Left forelimb (tissue), 1 donor: Measurements from ENCODE around the gene PGC.
"Not testable (repeated sequence)": the region's sequence is repeated elsewhere in the genome, so short reads cannot be mapped to it uniquely, and the experiment has no call there.

ENCODE experiments used
- DNase-seq: peaks from one replicate; pipeline ENCODE4 v3.0.0-alpha.2; 2018; ENCODE audit warnings: low spot score

PGC gene

DNA sequence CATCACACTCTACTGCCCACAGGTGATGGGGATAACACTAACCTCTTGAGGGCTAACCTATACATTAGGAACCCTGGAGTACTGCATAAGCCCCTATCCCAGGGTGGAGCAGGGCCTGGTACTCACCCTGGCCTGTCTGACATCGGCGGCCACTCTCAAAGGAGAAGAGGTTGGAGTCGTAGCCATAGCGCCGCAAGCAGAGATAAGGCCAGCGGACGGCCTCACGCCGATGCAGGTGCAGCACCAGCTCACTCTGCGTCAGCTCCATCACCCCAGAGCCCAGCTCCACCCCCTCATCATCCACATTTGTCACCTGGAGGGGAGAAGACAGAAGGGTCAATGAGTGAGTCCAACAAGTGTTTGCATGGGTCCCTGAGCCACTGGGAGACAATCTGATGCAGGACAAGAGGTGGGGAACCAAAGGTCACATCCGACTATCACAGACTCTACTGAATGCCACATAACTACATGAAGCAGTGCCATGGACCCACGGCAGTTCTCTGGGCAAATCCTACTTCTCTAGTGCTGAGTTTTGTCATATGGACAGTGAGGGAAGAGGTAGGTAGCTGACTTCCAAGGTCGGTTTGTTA is 28.2 kb upstream of the PGC start:
- DNase-seq = no peak

GRCh38 chr6:41774841-41775240 is 27.6 kb upstream of the PGC start:
- DNase-seq = no peak

DNA sequence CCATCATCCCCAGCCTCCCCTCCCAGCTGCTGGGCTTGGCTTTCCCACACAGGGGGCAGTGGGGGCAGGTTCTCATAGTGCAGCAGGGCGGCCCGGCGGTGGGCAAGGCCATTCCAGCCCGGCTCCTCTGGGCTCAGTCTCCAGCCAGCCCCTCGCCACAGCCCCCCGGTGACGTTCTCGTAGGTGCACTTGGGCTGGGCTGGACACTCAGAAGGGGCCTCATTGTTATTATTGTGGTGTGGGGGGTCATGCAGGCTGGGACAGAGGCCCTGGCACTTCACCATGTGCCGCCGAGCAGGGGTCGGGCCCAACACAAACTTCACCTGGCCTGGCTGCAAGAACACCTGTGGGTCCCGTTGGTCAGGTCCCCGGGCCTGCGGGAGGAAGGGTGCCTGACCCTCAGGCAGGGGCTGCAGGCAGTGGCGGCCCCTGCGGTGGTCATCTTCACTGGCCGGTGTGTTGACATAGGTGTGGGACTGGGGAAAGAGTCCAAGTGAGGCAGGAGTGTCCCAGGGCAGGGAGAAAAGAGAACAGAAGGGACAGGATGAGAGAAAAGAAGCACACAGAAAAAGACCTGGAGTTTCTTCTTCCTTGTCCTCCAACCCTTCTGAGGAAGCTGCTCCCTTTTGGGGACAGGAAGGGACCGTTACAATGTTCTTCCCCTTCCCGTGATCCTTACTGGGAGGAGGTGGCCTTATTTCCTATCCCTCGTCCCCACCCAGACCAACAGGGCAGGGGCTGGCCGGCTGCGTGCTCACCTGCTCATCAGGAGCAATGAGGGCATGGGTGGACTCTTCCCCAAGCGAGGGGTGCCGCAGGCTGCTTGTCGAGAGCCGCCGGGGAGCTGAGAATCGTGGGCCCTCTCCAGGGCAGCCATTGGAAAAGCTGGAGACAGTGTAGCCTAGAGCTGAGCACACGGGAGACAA is 24.1 kb upstream of the PGC start:
- DNase-seq = no peak

DNA sequence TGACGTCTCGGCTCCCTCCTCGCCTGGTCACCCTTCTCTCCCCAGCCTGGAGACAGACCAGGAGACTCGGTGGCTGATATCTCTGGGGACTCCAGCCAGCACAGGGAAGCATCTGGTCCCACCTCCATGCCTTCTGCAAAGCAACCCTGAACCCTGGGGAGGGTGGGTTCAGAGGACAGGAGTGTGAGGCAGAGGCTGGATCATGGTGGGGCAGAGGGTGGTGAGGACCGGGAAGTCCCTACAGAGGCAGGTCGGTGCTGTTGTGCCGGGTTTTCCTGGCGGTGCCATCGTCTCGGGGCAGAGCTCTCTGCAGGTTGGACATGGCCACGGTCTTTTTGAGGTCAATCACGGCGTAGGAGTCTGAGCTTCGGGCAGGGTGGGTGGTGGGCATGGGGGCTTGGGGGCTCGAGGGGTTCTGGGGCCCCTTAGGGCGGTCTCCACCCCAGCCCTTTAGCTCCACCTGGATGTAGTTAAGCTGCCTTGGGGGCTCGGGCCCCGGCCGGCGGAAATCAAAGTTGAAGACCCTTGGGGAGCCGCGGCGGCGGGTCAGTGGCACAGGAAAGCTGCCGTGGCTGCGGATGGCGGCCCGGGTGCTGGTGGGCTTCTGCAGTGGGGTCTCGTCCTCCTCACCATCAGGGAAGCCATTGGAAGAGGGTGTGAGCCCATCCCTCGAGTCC is 23.3 kb upstream of the PGC start:
- no peak for DNase-seq

DNA sequence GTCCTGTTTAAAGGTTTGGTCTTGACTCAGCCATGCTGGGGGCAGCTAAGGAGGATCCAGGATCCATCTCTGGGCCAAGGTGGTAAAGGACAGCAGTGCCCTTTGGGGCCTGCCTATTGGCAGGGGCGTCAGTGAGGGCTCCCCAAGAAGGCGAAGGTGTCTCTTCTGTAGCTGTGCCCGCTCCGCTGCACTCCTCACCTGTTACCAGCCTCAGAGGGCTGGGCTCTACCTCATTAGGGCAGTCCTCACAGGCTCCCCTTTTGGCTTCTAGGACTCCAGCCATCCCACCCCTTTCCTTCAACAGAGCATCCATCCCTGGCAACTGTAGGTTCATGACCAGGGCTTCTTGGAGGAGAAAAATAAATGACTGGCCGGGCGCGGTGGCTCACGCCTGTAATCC is 22.2 kb upstream of the PGC start:
- no peak for DNase-seq

- no peak for DNase-seq
Observed at GRCh38 chr6:41768545-41769308, 21.5 kb upstream of the PGC start.

DNA sequence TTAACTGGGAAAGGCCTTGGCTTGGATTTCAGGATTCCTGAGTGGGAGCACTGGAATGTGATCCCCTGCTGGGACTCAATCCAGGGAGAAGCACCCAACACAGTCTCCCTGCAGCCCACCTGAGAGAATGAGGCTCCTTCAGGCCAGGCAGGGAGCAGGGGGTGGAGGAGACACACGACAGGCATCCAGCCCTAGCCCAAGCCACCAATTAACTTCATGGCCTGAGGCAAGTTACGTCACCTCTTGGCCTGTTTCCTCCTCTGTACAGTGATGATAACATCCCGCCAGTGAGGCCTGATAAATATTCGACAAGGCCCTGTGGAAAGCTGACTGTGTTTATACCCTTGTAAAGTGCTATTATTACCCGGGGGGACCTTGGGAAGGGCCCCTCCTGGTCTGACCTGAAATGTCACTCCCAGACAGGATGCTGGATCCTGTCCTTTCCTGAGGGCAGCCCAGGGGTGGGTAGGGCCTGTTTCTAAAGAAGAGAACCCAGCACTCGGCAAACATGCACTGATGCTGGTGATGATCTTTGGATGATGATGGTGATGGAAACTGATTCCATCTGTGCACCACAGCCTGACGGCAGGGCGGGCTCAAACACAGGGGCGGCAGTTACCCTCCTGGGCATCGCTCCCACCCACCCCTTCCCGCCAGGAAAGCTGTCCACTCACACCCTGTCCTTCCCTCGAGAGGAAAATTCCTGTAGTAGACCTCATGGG is 20.1 kb upstream of the PGC start:
- DNase-seq = no peak

DNA sequence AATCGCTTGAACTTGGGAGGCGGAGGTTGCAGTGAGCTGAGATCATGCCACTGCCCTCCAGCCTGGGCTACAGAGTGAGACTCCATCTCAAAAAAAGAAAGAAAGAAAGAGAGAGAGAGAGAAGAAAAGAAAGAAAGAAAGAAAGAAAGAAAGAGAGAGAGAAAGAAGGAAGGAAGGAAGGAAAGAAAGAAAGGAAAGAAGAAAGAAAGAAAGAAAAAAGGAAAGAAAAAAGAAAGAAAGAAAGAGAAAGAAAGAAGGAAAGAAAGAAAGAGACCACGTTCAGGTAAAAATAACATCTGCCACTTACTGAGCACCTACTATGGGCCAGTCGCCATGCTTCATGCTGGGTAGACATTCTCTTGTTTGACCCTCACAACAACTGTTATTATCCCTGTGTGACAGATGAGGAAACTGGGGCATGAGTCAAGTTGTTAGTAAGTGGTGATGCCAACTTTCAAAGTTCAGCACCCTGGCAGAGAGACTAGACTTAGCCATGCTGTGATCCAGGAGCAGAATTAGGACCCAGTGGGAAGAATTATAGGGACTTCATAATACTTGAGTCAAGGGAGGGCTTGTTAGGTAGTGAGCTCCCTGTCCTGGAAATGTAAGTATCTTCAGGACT is 19.0 kb upstream of the PGC start:
- not testable (repeated sequence) for DNase-seq

- no peak for DNase-seq
Observed at GRCh38 chr6:41763470-41763869, 16.3 kb upstream of the PGC start.

DNA sequence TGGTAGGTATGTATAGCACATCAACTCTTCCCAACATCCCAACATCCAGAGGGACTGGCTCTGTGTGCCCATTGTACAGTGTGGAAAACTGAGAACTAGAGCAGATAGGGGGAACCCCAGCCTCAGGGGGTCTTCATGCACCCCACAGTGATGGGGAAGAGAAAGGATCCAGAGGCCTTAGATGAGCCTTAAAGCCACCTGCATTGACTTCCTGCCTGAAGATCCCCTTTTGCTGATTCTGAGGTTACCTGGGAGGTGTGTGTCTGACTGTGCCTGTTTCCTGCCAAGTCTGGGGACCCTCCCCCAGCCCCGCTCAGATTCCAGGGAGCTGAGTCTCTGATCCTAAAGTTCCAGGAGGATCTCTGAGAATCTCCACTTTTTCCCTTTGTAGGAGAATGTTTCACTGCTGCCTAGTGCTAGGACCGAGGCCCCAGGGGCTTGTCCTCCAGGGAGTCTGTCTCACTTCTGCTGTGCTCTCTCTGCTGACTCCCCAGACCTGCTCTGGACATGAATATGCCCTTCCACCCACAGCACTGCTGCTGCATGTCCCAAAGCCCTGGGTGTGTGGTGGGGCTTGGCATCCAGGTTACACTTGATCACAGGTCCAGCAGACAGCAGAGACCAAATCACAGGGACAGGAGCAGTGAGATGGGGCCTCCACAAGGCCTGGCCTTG is 12.8 kb upstream of the PGC start:
- no peak for DNase-seq

DNA sequence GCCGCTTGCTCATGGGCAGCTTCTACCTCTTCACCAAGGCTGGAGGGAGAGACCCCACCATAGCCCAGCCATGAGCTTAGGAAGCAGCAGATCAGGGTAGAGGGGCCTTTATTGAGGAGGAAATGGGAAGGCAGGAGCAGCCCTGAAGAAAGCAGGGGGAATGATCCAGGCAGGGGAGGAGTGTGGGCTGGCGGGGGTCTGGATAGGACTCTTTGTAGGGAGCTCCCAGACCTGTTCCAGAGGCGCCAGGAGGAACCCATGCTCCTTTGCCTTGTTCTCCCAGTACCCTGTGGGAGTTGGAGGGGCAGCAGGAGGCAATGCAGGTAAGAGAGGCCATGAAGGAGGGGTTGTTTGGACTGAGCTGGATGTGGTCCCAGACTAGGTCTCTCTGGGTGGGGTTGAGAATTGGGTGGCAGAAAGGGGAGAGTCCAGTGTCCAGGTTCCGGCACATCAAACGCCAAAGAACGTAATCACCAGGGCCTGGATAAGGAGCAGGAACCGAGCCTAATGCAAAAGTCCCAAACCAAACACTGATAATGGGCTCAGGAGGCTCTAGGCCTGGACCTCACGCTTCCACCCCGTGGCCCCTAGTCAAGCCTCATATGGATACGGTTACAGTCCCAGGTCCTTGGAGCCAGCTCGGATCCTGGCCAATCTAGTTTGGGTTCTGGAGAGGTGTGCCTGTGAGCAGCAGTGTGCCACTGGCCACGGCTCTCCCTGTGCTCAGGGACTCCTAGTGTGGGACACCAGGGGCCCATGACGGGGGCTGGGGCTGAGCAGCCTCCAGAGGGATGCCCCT is 12.1 kb upstream of the PGC start:
- no peak for DNase-seq

DNA sequence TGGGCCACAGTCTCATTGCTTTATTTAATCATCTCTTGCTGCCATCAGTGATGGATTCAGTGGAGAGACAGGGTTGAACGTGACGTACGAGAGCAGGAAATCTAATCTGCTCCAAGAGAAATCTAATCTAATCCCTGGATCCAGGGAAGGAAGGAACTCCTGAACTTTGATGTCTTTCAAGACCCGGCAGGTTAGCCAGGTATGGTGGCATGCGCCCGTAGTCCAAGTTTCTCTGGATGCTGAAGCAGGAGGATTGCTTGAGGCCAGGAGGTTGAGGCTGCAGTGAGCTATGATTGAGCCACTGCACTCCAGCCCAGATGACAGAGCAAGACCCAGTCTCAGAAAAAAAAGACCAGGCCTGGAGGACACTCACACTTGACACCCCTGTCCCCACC is 11.4 kb upstream of the PGC start:
- DNase-seq = no peak

DNA sequence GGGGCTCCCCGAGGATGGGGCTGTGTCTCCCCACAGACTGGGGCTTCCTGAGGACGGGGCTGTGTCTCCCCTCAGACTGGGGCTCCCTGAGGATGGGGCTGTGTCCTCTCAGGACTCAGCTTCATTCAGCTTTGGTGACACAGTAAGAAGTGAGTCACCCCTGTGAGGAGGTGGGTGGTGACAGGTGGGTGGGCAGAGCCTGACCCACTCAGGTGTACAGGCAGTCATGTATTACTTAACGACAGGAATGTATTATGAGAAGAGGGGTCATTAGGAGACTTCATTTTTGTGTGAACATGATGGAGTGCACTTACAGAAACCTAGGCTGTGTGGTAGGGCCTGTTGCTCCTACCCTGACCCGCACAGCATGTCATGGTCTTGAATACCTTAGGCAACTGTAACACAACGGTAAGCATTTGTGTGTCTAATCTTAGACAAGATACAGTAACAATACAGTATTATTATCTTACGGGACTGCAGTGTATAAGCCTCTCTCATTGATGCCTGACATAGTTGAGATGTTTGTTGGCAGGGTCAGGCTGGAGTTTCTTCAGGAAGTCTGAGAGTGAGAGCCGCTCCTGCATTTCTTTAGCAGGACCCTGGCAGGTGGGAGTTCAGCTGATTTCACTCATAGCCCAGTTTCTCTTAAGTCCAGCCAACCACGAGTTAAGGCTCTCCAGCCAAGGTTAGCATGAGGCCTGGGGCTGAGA is 10.9 kb upstream of the PGC start:
- DNase-seq = no peak

GRCh38 chr6:41757271-41757670 is 10.1 kb upstream of the PGC start:
- DNase-seq = no peak

GRCh38 chr6:41756354-41756753 is 9.2 kb upstream of the PGC start:
- DNase-seq = no peak

DNA sequence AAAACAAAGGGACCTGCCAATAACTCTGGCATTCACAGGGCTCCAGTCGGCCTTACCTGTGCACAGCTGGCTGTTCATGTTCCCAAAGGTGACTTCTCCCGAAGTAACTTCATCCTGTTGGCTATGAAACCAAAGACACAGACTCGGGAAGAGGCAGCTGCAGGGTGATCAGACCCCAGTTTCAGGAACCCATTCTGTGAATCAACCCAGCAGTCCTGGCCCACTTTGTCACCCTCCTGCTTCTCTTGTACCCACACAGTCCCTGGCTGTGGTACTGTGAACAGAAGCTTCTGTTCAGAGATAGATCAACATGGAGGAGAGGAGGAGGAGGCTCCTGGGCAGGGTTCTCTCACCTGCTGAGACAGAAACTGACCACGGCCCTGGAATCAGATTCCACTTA is 8.7 kb upstream of the PGC start:
- DNase-seq = no peak

- no peak for DNase-seq
Observed at GRCh38 chr6:41750374-41750773, 3.2 kb upstream of the PGC start.

DNA sequence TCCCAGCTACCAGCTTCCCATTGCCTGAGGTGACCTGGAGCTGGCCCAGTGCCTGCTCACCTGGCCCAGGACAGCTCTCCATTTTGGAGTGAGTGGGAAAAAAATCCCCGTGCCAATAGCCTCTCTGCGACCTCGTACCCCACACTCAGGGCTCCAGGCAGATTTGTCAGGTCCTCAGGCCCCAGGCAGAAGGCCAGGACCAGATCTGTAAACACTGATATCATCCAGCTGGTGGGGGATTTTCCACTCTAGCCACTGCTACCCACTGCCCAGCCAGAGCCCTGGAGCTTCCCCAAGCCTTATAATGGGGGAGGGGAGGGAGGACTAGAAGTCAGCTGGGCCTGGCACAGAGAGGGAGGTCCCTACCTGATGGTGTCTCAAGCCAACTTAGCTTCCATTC is 1.3 kb upstream of the PGC start:
- no peak for DNase-seq

GRCh38 chr6:41748102-41748477 is 893 bp upstream of the PGC start:
- DNase-seq = no peak
